T-cell (primary cell): ENCODE data around the gene SDSL. TPM values are rescaled to one million over a fixed set of nuclear protein-coding genes. Genes with fewer than 3 reads are reported as not detected.

Source experiments
- ATAC-seq, 4 experiments: fragments of 200-7000 bp in 3 of 4; fragments of 150-1000 bp in 1 of 4; cut with Tn5 transposase; replicated peaks in 1 of 4; 1 replicate in 3 of 4; 2 replicates in 1 of 4; pipeline ENCODE4 v1.10.0; 2021; ENCODE audit warnings: moderate library complexity in 3 of 4, mild to moderate bottlenecking in 2 of 4, moderate number of reproducible peaks in 1 of 4
- CTCF ChIA-PET, 2 donors: fragments of 300-600 bp; sonication (Branson Sonifier 250); formaldehyde crosslinking; loops; one replicate each; lab custom pipeline; 2022; ENCODE audit warnings: antibody characterized with exemption in 2 of 2; lab: Charles Lee
- POLR2A ChIA-PET, 2 donors: fragments of 300-600 bp; sonication (Branson Sonifier 250); formaldehyde crosslinking; loops; one replicate each; lab custom pipeline; 2022; ENCODE audit warnings: antibody characterized with exemption in 2 of 2; lab: Charles Lee
- DNase-seq, 35 experiments: peaks; one replicate each; pipeline versions ENCODE4 v3.0.0 to v3.0.0-alpha.2; 2013 to 2023
- H3K27ac ChIP-seq: one replicate; pipeline ENCODE4 v1.5.1; 2013; ENCODE audit warnings: low read length
- H3K27me3 ChIP-seq, 2 experiments: replicated peaks in 1 of 2; 1 replicate in 1 of 2; 2 replicates in 1 of 2; pipeline versions ENCODE4 v1.6.1 to v1.7.0; 2013; ENCODE audit warnings: low read length in 1 of 2, mixed read lengths in 1 of 2; ENCODE audit not compliant: control insufficient read depth in 2 of 2, insufficient read depth in 2 of 2; ENCODE audit errors: extremely low read depth in 1 of 2
- H3K36me3 ChIP-seq, 2 donors: 1 replicate in 1 of 2; 2 replicates in 1 of 2; pipeline versions ENCODE4 v1.6.1 to v1.7.0; 2013; ENCODE audit warnings: low read length in 1 of 2; ENCODE audit not compliant: control insufficient read depth in 2 of 2, insufficient read depth in 1 of 2; ENCODE audit errors: extremely low read depth in 1 of 2
- H3K4me1 ChIP-seq, 2 experiments: 1 replicate in 1 of 2; 2 replicates in 1 of 2; pipeline versions ENCODE4 v1.6.1 to v1.7.0; 2013; ENCODE audit warnings: low read length in 2 of 2, mixed read lengths in 1 of 2; ENCODE audit not compliant: insufficient read depth in 2 of 2, control insufficient read depth in 1 of 2; ENCODE audit errors: extremely low read depth in 1 of 2
- H3K4me3 ChIP-seq, 2 donors: 1 replicate in 1 of 2; 2 replicates in 1 of 2; pipeline versions ENCODE4 v1.5.1 to v1.7.0; 2013; ENCODE audit warnings: mild to moderate bottlenecking in 2 of 2, low read length in 1 of 2, moderate library complexity in 1 of 2; ENCODE audit not compliant: control insufficient read depth in 1 of 2; ENCODE audit errors: extremely low read depth in 1 of 2
- H3K9me3 ChIP-seq: 2 replicates; pipeline ENCODE4 v1.7.0; 2013
- H3K27ac Mint-ChIP-seq, 2 donors: one replicate each; pipeline ENCODE4 v1.8.0; 2020 to 2021; ENCODE audit warnings: mild to moderate bottlenecking in 2 of 2, mixed read lengths in 2 of 2
- H3K27me3 Mint-ChIP-seq, 2 donors: one replicate each; pipeline ENCODE4 v1.8.0; 2021 to 2022; ENCODE audit warnings: mixed read lengths in 2 of 2
- H3K36me3 Mint-ChIP-seq: one replicate; pipeline ENCODE4 v1.8.0; 2021; ENCODE audit warnings: mixed read lengths
- H3K4me1 Mint-ChIP-seq, 3 donors: one replicate each; pipeline ENCODE4 v1.8.0; 2020 to 2022; ENCODE audit warnings: mixed read lengths in 3 of 3, mild to moderate bottlenecking in 1 of 3
- H3K4me3 Mint-ChIP-seq, 3 donors: one replicate each; pipeline ENCODE4 v1.8.0; 2020 to 2022; ENCODE audit warnings: mild to moderate bottlenecking in 3 of 3, mixed read lengths in 3 of 3, moderate library complexity in 3 of 3
- H3K9me3 Mint-ChIP-seq, 3 donors: one replicate each; pipeline ENCODE4 v1.8.0; 2020 to 2022; ENCODE audit warnings: mixed read lengths in 3 of 3
- WGBS: methylation state at CpG from one replicate; pipeline ENCODE4 v1.1.5; 2013; ENCODE audit warnings: missing lambda C conversion rate; ENCODE audit not compliant: insufficient coverage; 5-methylcytosine and 5-hydroxymethylcytosine counted together
- total RNA-seq, 35 experiments: library from RNA in 6 of 35; stranded (reverse) in 6 of 35; fragments of 120-200 nt in 1 of 35; gene quantifications; one replicate each; pipeline versions ENCODE4 v1.2.1 to v1.2.4 and lab custom pipeline; 2013 to 2026

SDSL gene
- total RNA-seq, 5 donors from 2014 or later (not counting 1 experiment from before 2014, with no cell fraction given): 0.19 to 2.3 (median 0.44) TPM; not detected in 1

DNA sequence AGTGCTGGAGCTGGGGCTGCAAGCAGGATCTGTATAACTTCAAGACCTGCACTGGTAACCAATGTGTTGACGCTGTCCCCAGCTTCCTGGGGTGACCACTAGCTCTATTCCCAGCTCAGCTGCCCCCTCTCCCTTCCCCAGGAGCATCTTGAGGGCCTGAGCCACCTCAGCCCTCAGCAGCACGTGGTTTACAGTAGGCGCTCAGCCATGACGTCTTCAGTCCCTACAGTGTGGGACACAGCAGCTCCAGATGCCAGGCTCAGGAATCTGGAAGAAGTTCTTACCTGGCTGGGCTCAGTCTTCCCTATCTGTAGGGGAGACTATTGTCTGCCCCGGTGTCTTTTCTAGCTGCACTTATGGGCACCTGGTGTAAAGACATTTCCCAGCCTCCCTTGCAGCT lies 27.1 kb upstream of the SDSL start:
- Histone ChIP-seq H3K36me3 (no peaks in the 10 kb centered on the region), H3K4me3 (no peak overlapping the region), H3K4me1 (no peaks in the 10 kb centered on the region), H3K27me3 (peaks cover 0 to 29% of the 10 kb centered on the region in 2 experiments), H3K27ac (no peak overlapping the region), H3K9me3 (no peaks in the 10 kb centered on the region)
- ATAC-seq (no peak), DNase-seq (no peak)
- Mint-ChIP-seq H3K27ac (no peak overlapping the region), H3K4me1 (no peaks in the 10 kb centered on the region), H3K9me3 (no peaks in the 10 kb centered on the region), H3K4me3 (no peak overlapping the region), H3K27me3 (peaks cover 0 to 7% of the 10 kb centered on the region in 2 donors), H3K36me3 (no peaks in the 10 kb centered on the region)
- ChIA-PET CTCF (no interaction called here), POLR2A (no interaction called here)
- WGBS: 87% methylated on average over 3 of the region's 5 CpGs

DNA sequence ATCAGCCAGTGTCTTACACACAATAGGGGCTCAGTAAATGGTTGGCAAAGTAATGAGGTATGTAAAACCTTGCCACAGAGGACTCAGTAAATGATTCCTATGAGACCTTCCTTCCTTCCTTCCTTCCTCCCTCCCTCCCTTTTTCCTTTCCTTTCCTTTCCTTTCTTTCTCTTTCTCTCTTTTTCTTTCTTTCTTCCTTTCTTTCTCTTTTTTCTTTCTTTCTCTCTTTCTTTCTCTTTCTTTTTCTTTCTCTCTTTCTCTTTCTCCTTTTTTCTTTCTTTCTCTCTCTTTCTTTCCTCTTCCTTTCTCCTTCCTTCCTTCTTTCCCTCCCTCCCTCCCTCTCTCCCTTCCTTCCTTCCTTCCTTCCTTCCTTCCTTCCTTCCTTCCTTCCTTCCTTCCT lies 26.0 kb upstream of the SDSL start:
- Histone ChIP-seq H3K4me1 (no peaks in the 10 kb centered on the region), H3K27ac (no peak overlapping the region), H3K27me3 (peaks cover 0 to 31% of the 10 kb centered on the region in 2 experiments), H3K36me3 (no peaks in the 10 kb centered on the region), H3K4me3 (no peak overlapping the region), H3K9me3 (no peaks in the 10 kb centered on the region)
- DNase-seq (no peak), ATAC-seq (no peak)
- H3K4me3 Mint-ChIP-seq: no peak overlapping the region
- no peak overlapping the region for H3K27ac Mint-ChIP-seq
- ChIA-PET POLR2A (no interaction called here), CTCF (no interaction called here)
- H3K4me1 Mint-ChIP-seq: no peaks in the 10 kb centered on the region
- H3K27me3 Mint-ChIP-seq: peaks cover 5 to 8% of the 10 kb centered on the region in 2 donors
- H3K9me3 Mint-ChIP-seq: no peaks in the 10 kb centered on the region
- no peaks in the 10 kb centered on the region for H3K36me3 Mint-ChIP-seq

DNA sequence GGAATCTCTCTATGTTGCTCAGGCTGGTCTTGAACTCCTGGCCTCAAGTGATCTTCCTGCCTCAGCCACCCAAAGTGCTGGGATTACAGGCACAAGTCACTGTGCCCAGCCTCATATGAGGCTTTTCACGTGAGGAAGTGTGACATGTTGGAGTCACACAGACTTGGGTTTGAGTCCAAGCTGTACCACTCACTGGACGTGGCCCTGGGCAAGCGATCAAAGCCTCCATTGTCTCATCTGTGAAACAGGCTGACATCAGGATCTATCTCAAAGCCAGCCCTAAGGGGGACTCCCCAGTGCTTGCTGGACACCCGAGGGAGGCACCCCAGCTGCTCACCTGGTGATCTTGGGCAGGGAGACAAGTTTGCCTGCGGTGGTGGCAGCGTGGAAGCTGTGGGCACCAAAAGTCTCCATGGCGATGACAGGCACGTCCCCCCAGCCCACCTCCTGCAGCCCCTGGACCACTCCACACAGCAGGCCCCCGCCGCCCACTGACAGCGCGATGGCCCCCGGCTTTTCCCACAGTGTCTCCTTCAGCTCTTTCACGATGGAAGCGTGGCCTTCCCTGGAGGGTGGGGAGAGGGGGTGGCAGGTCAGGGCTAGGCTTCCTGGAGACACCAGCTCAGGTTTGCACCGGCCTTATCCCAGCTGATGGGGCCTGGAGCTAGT lies 25.2 kb upstream of the SDSL start:
- Mint-ChIP-seq H3K36me3 (no peaks in the 10 kb centered on the region), H3K27ac (no peak overlapping the region), H3K4me3 (no peak overlapping the region), H3K9me3 (no peaks in the 10 kb centered on the region), H3K4me1 (no peaks in the 10 kb centered on the region), H3K27me3 (peaks cover 5 to 10% of the 10 kb centered on the region in 2 donors)
- H3K4me1 ChIP-seq: no peaks in the 10 kb centered on the region
- CTCF ChIA-PET: no interaction called here
- no peaks in the 10 kb centered on the region for H3K9me3 ChIP-seq
- H3K4me3 ChIP-seq: no peak overlapping the region
- 77% methylated on average over 9 of the region's 16 CpGs for WGBS
- no peaks in the 10 kb centered on the region for H3K36me3 ChIP-seq
- ATAC-seq (no peak), DNase-seq (no peak)
- POLR2A ChIA-PET: no interaction called here
- H3K27ac ChIP-seq: no peak overlapping the region
- H3K27me3 ChIP-seq: peaks cover 0 to 39% of the 10 kb centered on the region in 2 experiments

DNA sequence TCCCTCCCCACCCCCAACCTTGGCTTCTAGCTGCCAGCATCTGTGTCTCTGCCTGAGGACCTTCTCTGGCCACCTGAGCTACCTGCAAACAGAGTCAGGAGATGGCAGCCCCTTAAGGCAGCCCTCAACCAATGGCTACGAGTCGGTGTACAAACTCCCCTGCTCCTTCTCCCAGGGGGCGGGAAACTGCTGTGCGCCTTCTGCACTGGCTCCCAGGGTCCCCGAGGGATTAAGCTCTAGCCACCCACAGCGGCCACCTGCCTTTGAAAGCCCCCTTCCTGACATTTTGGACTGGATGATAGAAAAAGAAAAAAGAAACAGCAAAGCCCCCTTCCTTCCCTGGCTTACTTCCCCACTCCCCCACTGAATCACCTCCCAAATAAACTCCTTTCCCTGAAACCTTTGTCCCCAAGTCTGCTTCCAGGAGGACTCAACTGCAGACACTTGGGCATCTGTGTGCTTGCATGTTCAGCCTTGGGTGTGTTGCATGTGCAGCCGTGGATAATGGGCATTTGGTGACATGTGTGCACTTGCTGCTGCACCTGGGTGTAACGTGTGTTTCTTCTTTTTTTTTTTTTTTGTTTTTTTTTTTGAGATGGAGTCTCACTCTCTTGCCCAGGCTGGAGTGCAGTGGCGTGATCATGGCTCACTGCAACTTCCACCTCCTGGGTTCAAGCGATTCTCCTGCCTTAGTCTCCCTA lies 24.5 kb upstream of the SDSL start:
- H3K27me3 ChIP-seq: peaks cover 0 to 42% of the 10 kb centered on the region in 2 experiments
- H3K27ac ChIP-seq: no peak overlapping the region
- ATAC-seq: no peak
- H3K36me3 ChIP-seq: no peaks in the 10 kb centered on the region
- CTCF ChIA-PET: no interaction called here
- WGBS: no CpG with 5 or more reads among the region's 10 CpGs
- no peak overlapping the region for H3K27ac Mint-ChIP-seq
- H3K36me3 Mint-ChIP-seq: no peaks in the 10 kb centered on the region
- H3K4me1 ChIP-seq: no peaks in the 10 kb centered on the region
- no peaks in the 10 kb centered on the region for H3K9me3 Mint-ChIP-seq
- H3K9me3 ChIP-seq: no peaks in the 10 kb centered on the region
- H3K27me3 Mint-ChIP-seq: peaks cover 5 to 10% of the 10 kb centered on the region in 2 donors
- DNase-seq: no peak
- no peaks in the 10 kb centered on the region for H3K4me1 Mint-ChIP-seq
- no peak overlapping the region for H3K4me3 Mint-ChIP-seq
- H3K4me3 ChIP-seq: no peak overlapping the region
- POLR2A ChIA-PET: interaction anchor here in 1 of 2 donors (0.7 kb wide), 1 partner anchor 191 kb away, joined by 12 read pairs; no protein-coding TSS in a partner anchor

DNA sequence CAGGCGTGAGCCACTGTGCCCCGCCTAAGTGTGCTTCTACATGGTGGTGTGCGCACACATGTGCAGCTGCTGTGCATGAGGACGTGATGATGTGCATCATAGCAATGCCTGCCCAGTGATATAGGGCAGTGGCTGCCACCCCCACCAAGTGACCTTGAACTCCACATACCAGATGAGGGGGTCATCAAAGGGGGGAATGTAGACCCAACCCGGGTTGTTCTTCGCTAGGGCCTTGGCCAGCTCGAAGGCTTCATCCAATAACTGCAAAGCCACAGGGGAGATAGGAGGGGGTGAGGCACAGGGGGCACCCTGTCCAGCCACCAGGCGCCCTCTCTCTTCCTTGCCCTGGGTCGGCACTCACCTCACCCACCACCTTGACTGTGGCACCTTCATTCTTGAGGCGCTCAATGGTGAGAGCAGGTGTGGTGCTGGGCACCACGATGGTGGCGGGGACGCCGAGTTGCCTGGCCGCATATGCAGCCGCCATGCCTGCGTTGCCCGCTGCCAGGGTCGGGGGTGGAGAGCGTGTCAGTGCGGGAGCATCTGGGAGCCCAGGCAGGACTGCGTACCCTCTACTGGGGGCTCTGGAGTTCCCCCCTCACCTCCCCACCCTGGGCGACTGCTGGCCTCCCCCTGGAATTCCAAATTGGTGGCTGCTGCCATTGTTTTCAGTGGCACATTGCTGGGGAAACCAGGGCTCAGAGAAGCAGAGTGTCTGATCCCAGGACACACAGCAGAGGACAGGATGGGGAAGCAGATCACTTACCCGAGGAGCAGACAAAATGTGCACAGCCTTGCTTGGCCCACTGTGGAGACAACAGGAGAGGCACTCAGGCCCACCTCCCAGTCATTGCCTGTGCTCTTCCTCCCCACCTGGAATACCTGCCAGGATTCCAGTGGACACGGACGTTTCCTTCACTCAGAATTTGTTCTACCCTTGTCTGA lies 23.6 kb upstream of the SDSL start:
- Mint-ChIP-seq H3K36me3 (no peaks in the 10 kb centered on the region), H3K9me3 (no peaks in the 10 kb centered on the region), H3K27me3 (peaks cover 5 to 10% of the 10 kb centered on the region in 2 donors), H3K4me3 (no peak overlapping the region), H3K4me1 (no peaks in the 10 kb centered on the region), H3K27ac (no peak overlapping the region)
- Histone ChIP-seq H3K4me1 (no peaks in the 10 kb centered on the region), H3K27ac (no peak overlapping the region), H3K4me3 (no peak overlapping the region), H3K36me3 (no peaks in the 10 kb centered on the region), H3K9me3 (no peaks in the 10 kb centered on the region), H3K27me3 (peaks cover 0 to 51% of the 10 kb centered on the region in 2 experiments)
- WGBS: 89% methylated on average over 15 of the region's 26 CpGs
- POLR2A ChIA-PET: interaction anchor here in 1 of 2 donors (0.7 kb wide), 1 partner anchor 192 kb away, joined by 12 read pairs; no protein-coding TSS in a partner anchor
- CTCF ChIA-PET: no interaction called here
- ATAC-seq (no peak), DNase-seq (no peak)

DNA sequence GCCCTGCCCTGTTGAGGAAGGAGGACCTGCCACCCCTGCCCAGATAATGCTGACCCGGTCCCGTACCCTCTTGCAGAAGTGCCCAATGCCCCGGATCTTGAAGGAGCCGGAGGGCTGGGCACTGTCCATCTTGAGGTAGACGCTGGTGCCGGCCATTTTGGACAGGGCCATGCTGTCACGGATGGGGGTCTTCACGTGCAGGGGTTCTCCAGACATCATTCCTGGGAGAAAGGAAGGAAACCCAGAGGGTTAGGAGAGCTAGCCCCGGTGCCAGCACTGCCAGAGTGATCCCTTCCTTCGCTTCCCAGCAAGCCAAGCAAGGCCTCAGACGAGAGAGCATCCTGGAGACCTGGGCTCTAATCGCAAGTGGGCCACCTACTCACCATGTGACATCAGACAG lies 22.7 kb upstream of the SDSL start:
- Histone ChIP-seq H3K36me3 (no peaks in the 10 kb centered on the region), H3K9me3 (no peaks in the 10 kb centered on the region), H3K27ac (no peak overlapping the region), H3K4me3 (no peak overlapping the region), H3K27me3 (peaks cover 0 to 55% of the 10 kb centered on the region in 2 experiments), H3K4me1 (no peaks in the 10 kb centered on the region)
- Mint-ChIP-seq H3K9me3 (no peaks in the 10 kb centered on the region), H3K36me3 (no peaks in the 10 kb centered on the region), H3K4me3 (no peak overlapping the region), H3K4me1 (no peaks in the 10 kb centered on the region), H3K27ac (no peak overlapping the region), H3K27me3 (peaks cover 5 to 14% of the 10 kb centered on the region in 2 donors)
- DNase-seq: no peak
- ChIA-PET CTCF (no interaction called here), POLR2A (no interaction called here)
- ATAC-seq: no peak
- 84% methylated on average over 9 of the region's 12 CpGs for WGBS
